ENCODE results near the gene ERCC4.
A peak's percentile ranks its signal among the peaks of the same experiment; 100 is the strongest.

Gene ERCC4

GRCh38 chr16:13950821-13951547 lies 31.0 kb downstream of the ERCC4 start:
- DNase-seq, result no peak

- DNase-seq, result no peak
Measured at GRCh38 chr16:13951611-13952010, 31.7 kb downstream of the ERCC4 start.

- no peak for DNase-seq
Measured at GRCh38 chr16:13953501-13953900, 33.5 kb downstream of the ERCC4 start.

- no peak for DNase-seq
Measured at GRCh38 chr16:13956635-13957196, 36.8 kb downstream of the ERCC4 start.

- peak; percentile 93 for DNase-seq
Measured at GRCh38 chr16:13957197-13958078, 37.5 kb downstream of the ERCC4 start.

GRCh38 chr16:13958474-13958873 lies 38.5 kb downstream of the ERCC4 start:
- DNase-seq, result no peak

- no peak for DNase-seq
Measured at GRCh38 chr16:13959626-13960025, 39.7 kb downstream of the ERCC4 start.

GRCh38 chr16:13961099-13961811 lies 41.3 kb downstream of the ERCC4 start:
- DNase-seq, result peak; percentile 4

GRCh38 chr16:13962232-13962631 lies 42.3 kb downstream of the ERCC4 start:
- no peak for DNase-seq

- DNase-seq, result no peak
Measured at GRCh38 chr16:13968835-13969234, 48.9 kb downstream of the ERCC4 start.

GRCh38 chr16:13969711-13970110 lies 49.8 kb downstream of the ERCC4 start:
- no peak for DNase-seq

GRCh38 chr16:13970708-13971422 lies 50.9 kb downstream of the ERCC4 start:
- no peak for DNase-seq

GRCh38 chr16:13973321-13974023 lies 53.5 kb downstream of the ERCC4 start:
- no peak for DNase-seq

- no peak for DNase-seq
Measured at GRCh38 chr16:13977177-13977576, 57.2 kb downstream of the ERCC4 start.

- DNase-seq, result peak; percentile 69
Measured at GRCh38 chr16:13982451-13982850, 62.5 kb downstream of the ERCC4 start.

GRCh38 chr16:13983625-13984024 lies 63.7 kb downstream of the ERCC4 start:
- no peak for DNase-seq

- no peak for DNase-seq
Measured at GRCh38 chr16:13984794-13985193, 64.8 kb downstream of the ERCC4 start.

GRCh38 chr16:13988038-13988437 lies 68.1 kb downstream of the ERCC4 start:
- no peak for DNase-seq

- DNase-seq, result no peak
Measured at GRCh38 chr16:13992322-13992721, 72.4 kb downstream of the ERCC4 start.

GRCh38 chr16:13992976-13993375 lies 73.0 kb downstream of the ERCC4 start:
- no peak for DNase-seq

Data from fibroblast of skin of back (primary cell).